Osteoblast (primary cell): ENCODE data around the gene MTMR2. TPM values are rescaled to one million over a fixed set of nuclear protein-coding genes. Genes with fewer than 3 reads are reported as not detected.
"Not testable (repeated sequence)": the region's sequence is repeated elsewhere in the genome, so short reads cannot be mapped to it uniquely, and the experiment has no call there.

Experiments
- DNase-seq: peaks from one replicate; pipeline ENCODE4 v3.0.0; 2011; ENCODE audit warnings: low spot score, mixed read lengths; ENCODE audit not compliant: insufficient read length; ENCODE audit errors: missing footprints
- H2AFZ ChIP-seq: 2 replicates; pipeline ENCODE4 v1.6.0; 2011; ENCODE audit warnings: mild to moderate bottlenecking, low read length
- H3K27ac ChIP-seq: 2 replicates; pipeline ENCODE4 v1.5.1; 2011; ENCODE audit warnings: mild to moderate bottlenecking, low read depth, low read length, moderate library complexity
- H3K27me3 ChIP-seq: 2 replicates; pipeline ENCODE4 v1.6.0; 2012; ENCODE audit warnings: mild to moderate bottlenecking, control low read depth, inconsistent platforms, low read length, moderate library complexity; ENCODE audit not compliant: insufficient read depth
- H3K36me3 ChIP-seq: 2 replicates; pipeline ENCODE4 v1.5.1; 2011; ENCODE audit warnings: mild to moderate bottlenecking, low read length, control low read depth, moderate library complexity; ENCODE audit not compliant: insufficient read depth
- H3K4me1 ChIP-seq: 2 replicates; pipeline ENCODE4 v1.5.1; 2011; ENCODE audit warnings: mild to moderate bottlenecking, low read length, control low read depth, moderate library complexity; ENCODE audit not compliant: insufficient read depth
- H3K4me2 ChIP-seq: 2 replicates; pipeline ENCODE4 v1.6.0; 2011; ENCODE audit warnings: mild to moderate bottlenecking, low read length; ENCODE audit not compliant: insufficient read depth
- H3K4me3 ChIP-seq: fragments of 200-600 bp; sonication (generic); 3 replicates; pipeline ENCODE4 v1.5.1; 2012; ENCODE audit warnings: mild to moderate bottlenecking, low read length, inconsistent platforms; ENCODE audit not compliant: insufficient read depth
- H3K79me2 ChIP-seq: 2 replicates; pipeline ENCODE4 v1.6.0; 2012; ENCODE audit warnings: mild to moderate bottlenecking, low read length, control low read depth, inconsistent platforms; ENCODE audit not compliant: insufficient read depth
- H3K9me3 ChIP-seq: 2 replicates; pipeline ENCODE4 v1.5.1; 2011; ENCODE audit warnings: low read depth, low read length, control low read depth
- H4K20me1 ChIP-seq: 2 replicates; pipeline ENCODE4 v1.6.0; 2012; ENCODE audit warnings: mild to moderate bottlenecking, low read length, control low read depth; ENCODE audit not compliant: insufficient read depth
- CTCF ChIP-seq: IDR thresholded peaks from 2 replicates; pipeline ENCODE4 v1.5.1; 2011; ENCODE audit warnings: mild to moderate bottlenecking, low read depth, low read length, moderate library complexity; ENCODE audit errors: extremely low read depth
- total RNA-seq: library from RNA; depleted of rRNA; stranded (reverse); fragments of >200 nt; gene quantifications from 2 replicates; pipeline ENCODE4 v1.2.3, GENCODE V29; 2012

Gene MTMR2
- total RNA-seq, 1 donor, result 44.9 TPM

- Histone ChIP-seq H3K79me2 (no peaks in the 10 kb centered on the region), H3K4me2 (no peak overlapping the region), H3K27me3 (no peaks in the 10 kb centered on the region), H3K36me3 (peaks cover 4% of the 10 kb centered on the region), H3K4me1 (no peaks in the 10 kb centered on the region), H3K27ac (no peak overlapping the region), H3K9me3 (no peaks in the 10 kb centered on the region), H4K20me1 (no peaks in the 10 kb centered on the region), H2AFZ (no peak overlapping the region), H3K4me3 (no peak overlapping the region)
- TF ChIP-seq CTCF, result no peak
- DNase-seq, result no peak
Measured at GRCh38 chr11:95816037-95816436, 107.9 kb downstream of the MTMR2 start.

DNA sequence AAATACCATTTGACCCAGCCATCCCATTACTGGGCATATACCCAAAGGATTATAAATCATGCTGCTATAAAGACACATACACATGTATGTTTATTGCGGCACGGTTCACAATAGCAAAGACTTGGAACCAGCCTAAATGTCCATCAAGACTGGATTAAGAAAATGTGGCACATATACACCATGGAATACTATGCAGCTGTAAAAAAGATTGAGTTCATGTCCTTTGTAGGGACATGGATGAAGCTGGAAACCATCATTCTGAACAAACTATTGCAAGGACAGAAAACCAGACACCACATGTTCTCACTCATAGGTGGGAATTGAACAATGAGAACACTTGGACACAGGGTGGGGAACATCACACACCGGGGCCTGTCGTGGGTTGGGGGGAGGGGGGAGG, 112.9 kb downstream of the MTMR2 start:
- H3K36me3 ChIP-seq, H3K9me3 ChIP-seq, H3K27ac ChIP-seq, H3K27me3 ChIP-seq, H3K4me2 ChIP-seq, DNase-seq, H2AFZ ChIP-seq, H3K79me2 ChIP-seq, H4K20me1 ChIP-seq, H3K4me3 ChIP-seq, H3K4me1 ChIP-seq: not testable (repeated sequence)

DNA sequence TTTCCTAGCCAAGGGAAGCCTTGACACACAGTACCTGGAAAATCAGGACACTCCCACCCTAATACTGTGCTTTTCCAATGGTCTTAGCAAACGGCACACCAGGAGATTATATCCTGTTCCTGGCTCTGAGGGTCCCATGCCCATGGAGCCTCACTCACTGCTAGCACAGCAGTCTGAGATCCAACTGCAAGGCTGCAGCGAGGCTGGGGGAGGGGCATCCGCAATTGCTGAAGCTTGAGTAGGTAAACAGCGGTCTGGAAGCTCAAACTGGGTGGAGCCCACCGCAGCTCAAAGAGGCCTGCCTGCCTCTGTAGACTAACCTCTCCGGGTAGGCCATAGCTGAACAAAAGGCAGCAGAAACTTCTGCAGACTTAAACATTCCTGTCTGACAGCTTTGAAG, 117.4 kb downstream of the MTMR2 start:
- H3K4me1 ChIP-seq, H3K9me3 ChIP-seq, H3K27ac ChIP-seq, H3K79me2 ChIP-seq, H3K4me2 ChIP-seq, H4K20me1 ChIP-seq, H3K36me3 ChIP-seq, H3K4me3 ChIP-seq, H3K27me3 ChIP-seq, DNase-seq, H2AFZ ChIP-seq: not testable (repeated sequence)

GRCh38 chr11:95805869-95806268, 118.0 kb downstream of the MTMR2 start:
- H3K4me1 ChIP-seq, result no peaks in the 10 kb centered on the region
- no peaks in the 10 kb centered on the region for H3K79me2 ChIP-seq
- H3K9me3 ChIP-seq, result no peaks in the 10 kb centered on the region
- H3K4me2 ChIP-seq, result no peak overlapping the region
- no peak overlapping the region for H3K27ac ChIP-seq
- H3K27me3 ChIP-seq, result no peaks in the 10 kb centered on the region
- H3K36me3 ChIP-seq, result no peaks in the 10 kb centered on the region
- no peak overlapping the region for H3K4me3 ChIP-seq
- H2AFZ ChIP-seq, result no peak overlapping the region
- TF ChIP-seq CTCF, result no peak
- no peaks in the 10 kb centered on the region for H4K20me1 ChIP-seq
- no peak for DNase-seq

DNA sequence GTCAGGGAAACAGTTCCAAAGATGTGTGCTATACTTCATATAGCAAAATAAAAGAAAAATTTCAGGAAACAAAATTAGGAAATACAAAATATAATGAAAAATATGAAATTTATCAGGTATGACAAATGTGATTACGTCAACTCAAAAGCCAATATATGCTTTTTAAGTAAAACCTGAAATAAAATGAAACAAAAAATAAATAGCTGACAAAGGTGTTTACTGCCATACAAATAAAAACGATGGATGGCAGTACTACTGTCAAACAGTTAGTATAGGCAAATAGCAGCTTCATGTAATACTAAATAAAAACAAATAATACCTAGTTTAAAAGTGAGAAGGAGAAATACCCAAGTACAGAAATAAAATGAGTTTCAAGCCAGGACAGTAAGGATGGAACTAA, 119.9 kb downstream of the MTMR2 start:
- Histone ChIP-seq H3K27me3 (no peaks in the 10 kb centered on the region), H3K79me2 (peaks cover 2% of the 10 kb centered on the region), H3K27ac (no peak overlapping the region), H3K9me3 (no peaks in the 10 kb centered on the region), H3K4me3 (no peak overlapping the region), H3K4me2 (no peak overlapping the region), H3K4me1 (no peaks in the 10 kb centered on the region), H4K20me1 (no peaks in the 10 kb centered on the region), H2AFZ (no peak overlapping the region), H3K36me3 (peaks cover 9% of the 10 kb centered on the region)
- no peak for TF ChIP-seq CTCF
- no peak for DNase-seq
